Measurements from ENCODE around the gene MSI2.

DNA sequence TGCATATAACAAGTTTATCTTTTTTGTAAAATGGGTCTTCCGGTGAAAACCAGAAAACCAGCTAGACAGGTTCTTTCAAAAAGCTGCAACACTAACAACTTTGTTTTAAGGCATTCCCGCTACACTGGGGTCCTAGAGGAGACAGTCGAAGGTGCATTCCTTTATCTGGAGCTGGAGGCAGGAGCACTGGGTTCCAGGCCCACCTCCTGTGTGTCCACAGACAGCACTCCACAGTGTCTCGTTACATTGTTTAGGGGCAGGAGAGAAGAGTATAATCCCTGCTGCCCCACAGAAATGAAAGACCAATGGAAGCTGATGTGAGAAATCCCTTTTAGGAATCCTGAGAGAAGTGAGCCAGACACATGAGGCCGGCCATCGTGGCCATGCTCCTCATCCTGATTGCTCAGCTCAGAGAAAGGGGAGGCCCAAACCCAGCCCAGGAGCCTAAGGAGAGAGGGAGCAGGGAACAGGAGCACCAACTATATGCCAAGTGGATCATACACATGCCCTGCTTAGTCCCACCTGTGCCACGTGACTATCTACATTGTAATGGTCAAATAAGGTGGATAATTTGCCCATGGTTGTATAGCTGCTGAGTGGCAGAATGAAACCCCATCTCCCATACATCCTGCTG is 429.3 kb downstream of the MSI2 start:
- TF ChIP-seq, protein P1, sequence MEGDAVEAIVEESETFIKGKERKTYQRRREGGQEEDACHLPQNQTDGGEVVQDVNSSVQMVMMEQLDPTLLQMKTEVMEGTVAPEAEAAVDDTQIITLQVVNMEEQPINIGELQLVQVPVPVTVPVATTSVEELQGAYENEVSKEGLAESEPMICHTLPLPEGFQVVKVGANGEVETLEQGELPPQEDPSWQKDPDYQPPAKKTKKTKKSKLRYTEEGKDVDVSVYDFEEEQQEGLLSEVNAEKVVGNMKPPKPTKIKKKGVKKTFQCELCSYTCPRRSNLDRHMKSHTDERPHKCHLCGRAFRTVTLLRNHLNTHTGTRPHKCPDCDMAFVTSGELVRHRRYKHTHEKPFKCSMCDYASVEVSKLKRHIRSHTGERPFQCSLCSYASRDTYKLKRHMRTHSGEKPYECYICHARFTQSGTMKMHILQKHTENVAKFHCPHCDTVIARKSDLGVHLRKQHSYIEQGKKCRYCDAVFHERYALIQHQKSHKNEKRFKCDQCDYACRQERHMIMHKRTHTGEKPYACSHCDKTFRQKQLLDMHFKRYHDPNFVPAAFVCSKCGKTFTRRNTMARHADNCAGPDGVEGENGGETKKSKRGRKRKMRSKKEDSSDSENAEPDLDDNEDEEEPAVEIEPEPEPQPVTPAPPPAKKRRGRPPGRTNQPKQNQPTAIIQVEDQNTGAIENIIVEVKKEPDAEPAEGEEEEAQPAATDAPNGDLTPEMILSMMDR (conservative IDR thresholded peaks at IDR 0.05; ENCODE audit: low read length): no peak
- no peak for TF ChIP-seq EZH2phosphoT487 (IDR thresholded peaks at IDR 0.05; ENCODE audit: borderline replicate concordance)
